HS-5 (cell line): ENCODE results near the gene TLCD3B.

Experiments
- DNase-seq: peaks from one replicate; pipeline ENCODE4 v3.0.0-alpha.2; 2012; ENCODE audit warnings: low read depth

The TLCD3B gene

GRCh38 chr16:29988346-29989075 lies 42.6 kb downstream of the TLCD3B start:
- DNase-seq, result no peak

DNA sequence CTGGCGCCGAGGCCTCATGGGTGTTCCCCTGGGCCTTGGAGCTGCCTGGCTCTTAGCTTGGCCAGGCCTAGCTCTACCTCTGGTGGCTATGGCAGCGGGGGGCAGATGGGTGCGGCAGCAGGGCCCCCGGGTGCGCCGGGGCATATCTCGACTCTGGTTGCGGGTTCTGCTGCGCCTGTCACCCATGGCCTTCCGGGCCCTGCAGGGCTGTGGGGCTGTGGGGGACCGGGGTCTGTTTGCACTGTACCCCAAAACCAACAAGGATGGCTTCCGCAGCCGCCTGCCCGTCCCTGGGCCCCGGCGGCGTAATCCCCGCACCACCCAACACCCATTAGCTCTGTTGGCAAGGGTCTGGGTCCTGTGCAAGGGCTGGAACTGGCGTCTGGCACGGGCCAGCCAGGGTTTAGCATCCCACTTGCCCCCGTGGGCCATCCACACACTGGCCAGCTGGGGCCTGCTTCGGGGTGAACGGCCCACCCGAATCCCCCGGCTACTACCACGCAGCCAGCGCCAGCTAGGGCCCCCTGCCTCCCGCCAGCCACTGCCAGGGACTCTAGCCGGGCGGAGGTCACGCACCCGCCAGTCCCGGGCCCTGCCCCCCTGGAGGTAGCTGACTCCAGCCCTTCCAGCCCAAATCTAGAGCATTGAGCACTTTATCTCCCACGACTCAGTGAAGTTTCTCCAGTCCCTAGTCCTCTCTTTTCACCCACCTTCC lies 43.5 kb downstream of the TLCD3B start:
- no peak for DNase-seq

DNA sequence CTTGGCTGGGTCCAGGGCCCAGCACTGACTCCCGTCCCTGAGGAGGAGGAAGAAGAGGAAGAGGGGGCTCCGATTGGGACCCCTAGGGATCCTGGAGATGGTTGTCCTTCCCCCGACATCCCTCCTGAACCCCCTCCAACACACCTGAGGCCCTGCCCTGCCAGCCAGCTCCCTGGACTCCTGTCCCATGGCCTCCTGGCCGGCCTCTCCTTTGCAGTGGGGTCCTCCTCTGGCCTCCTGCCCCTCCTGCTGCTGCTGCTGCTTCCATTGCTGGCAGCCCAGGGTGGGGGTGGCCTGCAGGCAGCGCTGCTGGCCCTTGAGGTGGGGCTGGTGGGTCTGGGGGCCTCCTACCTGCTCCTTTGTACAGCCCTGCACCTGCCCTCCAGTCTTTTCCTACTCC lies 44.1 kb downstream of the TLCD3B start:
- DNase-seq, result no peak

- DNase-seq, result no peak
These were observed 44.8 kb downstream of the TLCD3B start for GRCh38 chr16:29986231-29986630.

GRCh38 chr16:29985271-29985811 lies 45.7 kb downstream of the TLCD3B start:
- DNase-seq, result no peak

- DNase-seq, result no peak
These were observed 46.3 kb downstream of the TLCD3B start for GRCh38 chr16:29984764-29985147.

GRCh38 chr16:29984137-29984763 lies 46.8 kb downstream of the TLCD3B start:
- DNase-seq, result no peak

DNA sequence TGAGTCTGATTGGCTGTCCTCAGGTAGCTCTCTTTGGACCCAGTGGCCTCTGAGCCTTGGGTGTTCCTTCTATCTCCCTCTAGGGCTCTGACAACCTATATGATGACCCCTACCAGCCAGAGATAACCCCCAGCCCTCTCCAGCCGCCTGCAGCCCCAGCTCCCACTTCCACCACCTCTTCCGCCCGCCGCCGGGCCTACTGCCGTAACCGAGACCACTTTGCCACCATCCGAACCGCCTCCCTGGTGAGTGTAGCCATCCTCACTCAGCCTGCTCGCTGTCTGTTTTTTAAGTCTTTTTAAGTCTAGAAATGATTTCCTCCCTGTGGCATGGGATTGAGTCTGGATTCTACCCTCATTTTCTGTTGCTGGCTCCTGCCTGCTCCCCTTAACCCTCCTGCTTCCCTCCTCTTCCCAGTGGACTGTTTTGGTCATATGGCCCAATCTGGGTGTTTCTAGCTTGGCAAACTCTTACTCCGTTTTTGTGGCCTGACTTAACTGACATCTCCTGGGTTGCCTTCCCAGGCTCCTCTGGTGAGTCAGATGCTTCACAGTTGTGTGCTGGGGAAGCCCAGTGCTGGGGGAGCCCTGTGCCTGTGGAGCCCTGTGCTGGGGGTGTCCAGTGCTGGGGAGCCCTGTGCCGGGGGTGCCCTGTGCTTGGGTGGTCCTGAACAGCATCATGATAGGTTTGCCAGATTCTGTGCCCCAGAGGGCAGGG lies 47.5 kb downstream of the TLCD3B start:
- no peak for DNase-seq

DNA sequence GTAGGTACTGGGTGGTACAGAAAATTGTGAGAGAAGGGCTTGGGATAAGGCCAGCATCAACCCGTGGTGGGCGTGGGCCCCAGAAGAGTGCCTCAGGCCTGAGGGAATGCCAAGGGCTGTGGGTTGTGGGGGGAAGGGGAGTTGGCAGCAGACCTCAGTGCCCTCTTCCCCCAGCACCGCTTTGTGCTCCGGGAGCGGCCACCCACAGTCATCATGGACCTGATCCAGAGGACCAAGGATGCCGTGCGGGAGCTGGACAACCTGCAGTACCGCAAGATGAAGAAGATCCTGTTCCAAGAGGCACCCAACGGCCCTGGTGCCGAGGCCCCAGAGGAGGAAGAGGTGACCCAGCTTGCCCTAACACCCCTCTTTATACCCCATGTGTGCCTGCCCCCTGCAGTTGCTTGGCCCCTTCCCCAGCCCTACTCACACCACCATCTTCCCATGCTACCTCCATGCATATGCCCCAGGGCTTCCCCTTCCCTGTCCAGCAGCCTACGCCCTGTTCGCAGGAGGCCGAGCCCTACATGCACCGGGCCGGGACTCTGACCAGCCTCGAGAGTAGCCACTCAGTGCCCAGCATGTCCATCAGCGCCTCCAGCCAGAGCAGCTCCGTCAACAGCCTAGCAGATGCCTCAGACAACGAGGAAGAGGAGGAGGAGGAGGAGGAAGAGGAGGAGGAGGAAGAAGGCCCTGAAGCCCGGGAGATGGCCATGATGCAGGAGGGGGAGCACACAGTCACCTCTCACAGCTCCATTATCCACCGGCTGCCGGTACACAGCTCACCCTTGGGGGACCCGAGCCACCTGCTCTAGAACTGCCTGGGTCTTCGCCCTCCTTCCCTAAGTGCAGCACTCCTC lies 48.3 kb downstream of the TLCD3B start:
- no peak for DNase-seq

GRCh38 chr16:29978564-29979270 lies 52.4 kb downstream of the TLCD3B start:
- DNase-seq, result no peak

DNA sequence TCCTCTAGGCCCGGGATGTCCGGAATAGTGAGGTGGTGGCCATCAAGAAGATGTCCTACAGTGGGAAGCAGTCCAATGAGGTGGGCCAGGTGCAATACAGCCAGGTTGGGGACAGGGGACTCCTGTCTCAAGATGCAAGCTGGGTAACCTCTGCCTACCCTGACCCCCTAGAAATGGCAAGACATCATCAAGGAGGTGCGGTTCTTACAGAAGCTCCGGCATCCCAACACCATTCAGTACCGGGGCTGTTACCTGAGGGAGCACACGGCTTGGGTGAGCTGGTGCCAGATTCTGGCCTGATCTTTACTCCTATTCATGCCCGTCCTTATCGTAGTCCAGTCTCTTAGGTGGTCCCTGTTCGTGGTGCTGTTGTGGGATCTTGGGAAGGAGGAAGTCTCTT lies 53.0 kb downstream of the TLCD3B start:
- DNase-seq, result no peak

DNA sequence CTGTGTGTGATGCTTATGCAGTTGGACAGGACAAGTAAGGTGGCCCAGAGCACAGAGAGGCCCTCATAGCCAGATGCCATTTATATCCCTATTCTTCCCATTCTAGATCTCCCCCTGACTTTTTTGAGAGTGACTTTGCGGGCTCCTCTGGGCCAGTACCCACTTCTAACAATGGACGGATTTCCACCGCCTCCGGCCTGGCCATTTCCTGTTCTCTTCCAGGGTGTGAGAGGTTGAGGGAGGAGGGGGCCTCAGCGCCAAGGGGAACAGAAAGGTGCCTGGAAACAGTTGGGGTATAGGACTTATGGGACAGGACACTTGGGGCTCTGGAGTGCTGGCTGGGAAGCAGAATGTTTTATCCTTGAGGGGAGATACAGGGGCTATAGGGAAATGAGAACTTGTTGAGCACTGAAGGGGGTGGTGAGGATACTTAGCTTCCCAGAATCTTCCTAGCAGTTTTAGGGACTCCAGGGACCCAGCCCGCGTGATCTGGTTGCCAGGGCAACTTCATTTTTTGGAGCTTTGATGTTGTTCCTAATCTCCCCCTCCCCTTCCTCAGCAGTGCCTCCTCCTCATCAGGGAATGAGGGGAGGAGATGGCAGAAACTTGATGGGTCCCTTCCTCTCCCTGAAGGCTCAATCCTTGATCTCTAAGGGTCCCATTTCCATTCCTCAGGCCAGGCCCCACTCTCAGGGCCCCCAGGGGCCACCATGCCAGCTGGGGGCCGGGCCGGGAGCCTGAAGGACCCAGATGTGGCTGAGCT lies 53.8 kb downstream of the TLCD3B start:
- no peak for DNase-seq

DNA sequence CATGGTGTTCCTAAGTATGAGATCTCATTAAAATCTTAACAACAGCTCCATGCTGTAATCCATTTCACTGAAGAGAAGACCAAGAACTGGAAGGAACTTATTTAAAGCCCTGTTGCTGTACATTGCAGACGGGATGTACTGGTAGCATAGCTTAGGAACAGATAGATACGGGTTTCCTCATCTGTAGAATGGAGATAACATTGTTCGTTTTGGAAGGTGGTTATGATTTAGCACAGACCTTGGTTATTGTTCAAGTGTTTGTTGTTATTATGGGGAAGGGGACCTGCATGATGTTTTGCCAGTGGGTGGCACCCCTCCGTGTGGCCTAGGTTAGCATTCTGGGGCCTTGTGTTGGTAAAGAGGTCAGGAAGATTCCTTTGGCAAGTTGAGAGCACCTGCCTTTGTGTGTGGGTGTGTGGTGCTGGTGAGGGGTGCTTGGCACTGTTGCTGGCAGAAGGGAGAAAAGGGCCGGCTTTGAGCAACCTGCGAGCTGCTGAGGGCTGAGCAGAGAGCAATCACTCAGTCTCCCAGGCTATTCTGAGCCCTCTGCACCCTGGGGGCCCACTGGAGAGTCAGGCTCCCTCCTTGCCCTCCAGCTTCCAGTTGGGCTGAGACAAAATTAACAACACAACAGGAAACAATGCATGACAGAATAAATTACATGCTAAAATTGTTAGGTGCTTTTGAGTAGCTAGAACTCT lies 55.1 kb downstream of the TLCD3B start:
- no peak for DNase-seq

- DNase-seq, result no peak
These were observed 55.9 kb downstream of the TLCD3B start for GRCh38 chr16:29975134-29975538.
